NB4 (cell line): Measurements from ENCODE around the gene GAGE12J.
"Not testable (repeated sequence)": the region's sequence is repeated elsewhere in the genome, so short reads cannot be mapped to it uniquely, and the experiment has no call there.

Source experiments
- DNase-seq: peaks from one replicate; pipeline ENCODE4 v3.0.0; 2010; ENCODE audit warnings: low read depth
- H3K4me3 ChIP-seq: one replicate; pipeline ENCODE4 v1.5.1; 2011; ENCODE audit warnings: mild to moderate bottlenecking, low read depth, low read length, moderate library complexity
- CTCF ChIP-seq: IDR thresholded peaks from one replicate; pipeline ENCODE4 v1.5.1; 2012; ENCODE audit warnings: low read depth, low read length
- MAX ChIP-seq: IDR thresholded peaks from 2 replicates; pipeline ENCODE4 v1.6.1; 2011; ENCODE audit warnings: low read depth, low read length
- MYC ChIP-seq: IDR thresholded peaks from 2 replicates; pipeline ENCODE4 v1.6.1; 2011; ENCODE audit warnings: low read depth, low read length
- POLR2A ChIP-seq: IDR thresholded peaks from 2 replicates; pipeline ENCODE4 v1.6.1; 2011; ENCODE audit warnings: mild to moderate bottlenecking; ENCODE audit not compliant: insufficient read length; ENCODE audit errors: extremely low read depth

Gene GAGE12J

GRCh38 chrX:49309401-49309981 lies 12.3 kb upstream of the GAGE12J start:
- TF ChIP-seq POLR2A (no peak), MYC (no peak), MAX (no peak), CTCF (no peak)
- DNase-seq, result no peak
- no peak overlapping the region for H3K4me3 ChIP-seq

GRCh38 chrX:49310371-49310770 lies 11.5 kb upstream of the GAGE12J start:
- no peak overlapping the region for H3K4me3 ChIP-seq
- DNase-seq, result no peak

GRCh38 chrX:49312176-49312575 lies 9.7 kb upstream of the GAGE12J start:
- H3K4me3 ChIP-seq, result no peak overlapping the region
- DNase-seq, result no peak
- no peak for TF ChIP-seq POLR2A
- TF ChIP-seq CTCF, result no peak
- no peak for TF ChIP-seq MYC

More at GRCh38 chrX:49310371-49310770, 11.5 kb upstream of the GAGE12J start:
- TF ChIP-seq MYC (no peak), CTCF (no peak), POLR2A (no peak), MAX (no peak)

- no peak overlapping the region for H3K4me3 ChIP-seq
- DNase-seq, result no peak
- no peak for TF ChIP-seq POLR2A
- TF ChIP-seq MAX, result no peak
- TF ChIP-seq MYC, result no peak
- TF ChIP-seq CTCF, result no peak
Measured at GRCh38 chrX:49316085-49316484, 5.8 kb upstream of the GAGE12J start.

- H3K4me3 ChIP-seq, DNase-seq: not testable (repeated sequence)
Measured at GRCh38 chrX:49322266-49322665, 429 bp downstream of the GAGE12J start.

GRCh38 chrX:49323735-49324134 lies 1.9 kb downstream of the GAGE12J start:
- not testable (repeated sequence) for H3K4me3 ChIP-seq, DNase-seq

GRCh38 chrX:49330421-49330820 lies 8.6 kb downstream of the GAGE12J start:
- not testable (repeated sequence) for DNase-seq, H3K4me3 ChIP-seq

- not testable (repeated sequence) for H3K4me3 ChIP-seq, DNase-seq
Measured at GRCh38 chrX:49331282-49331681, 9.4 kb downstream of the GAGE12J start, which contains the start of gene GAGE13. GAGE13 (plus strand) TSS chrX:49331582; CDS start chrX:49332738, 1,156 bp downstream.

GRCh38 chrX:49331841-49332240 lies 10.0 kb downstream of the GAGE12J start:
- H3K4me3 ChIP-seq, DNase-seq: not testable (repeated sequence)

- not testable (repeated sequence) for DNase-seq
Measured at GRCh38 chrX:49341449-49341848, 19.6 kb downstream of the GAGE12J start.

GRCh38 chrX:49344496-49345175 lies 22.8 kb downstream of the GAGE12J start:
- not testable (repeated sequence) for H3K4me3 ChIP-seq, DNase-seq

More at GRCh38 chrX:49341449-49341848, 19.6 kb downstream of the GAGE12J start:
- not testable (repeated sequence) for H3K4me3 ChIP-seq

GRCh38 chrX:49345402-49345801 lies 23.6 kb downstream of the GAGE12J start:
- not testable (repeated sequence) for H3K4me3 ChIP-seq, DNase-seq
